HG03175 (cell line): ENCODE data around the gene SAMD4A.

Source experiments
- ATAC-seq: cut with Tn5 transposase; IDR thresholded peaks from one replicate; pipeline ENCODE4 v1.9.1; 2021; ENCODE audit warnings: mild to moderate bottlenecking, moderate library complexity; ENCODE audit not compliant: unreplicated experiment

SAMD4A gene

GRCh38 chr14:54774824-54775223 lies 207.9 kb downstream of the SAMD4A start:
- no peak for ATAC-seq

DNA sequence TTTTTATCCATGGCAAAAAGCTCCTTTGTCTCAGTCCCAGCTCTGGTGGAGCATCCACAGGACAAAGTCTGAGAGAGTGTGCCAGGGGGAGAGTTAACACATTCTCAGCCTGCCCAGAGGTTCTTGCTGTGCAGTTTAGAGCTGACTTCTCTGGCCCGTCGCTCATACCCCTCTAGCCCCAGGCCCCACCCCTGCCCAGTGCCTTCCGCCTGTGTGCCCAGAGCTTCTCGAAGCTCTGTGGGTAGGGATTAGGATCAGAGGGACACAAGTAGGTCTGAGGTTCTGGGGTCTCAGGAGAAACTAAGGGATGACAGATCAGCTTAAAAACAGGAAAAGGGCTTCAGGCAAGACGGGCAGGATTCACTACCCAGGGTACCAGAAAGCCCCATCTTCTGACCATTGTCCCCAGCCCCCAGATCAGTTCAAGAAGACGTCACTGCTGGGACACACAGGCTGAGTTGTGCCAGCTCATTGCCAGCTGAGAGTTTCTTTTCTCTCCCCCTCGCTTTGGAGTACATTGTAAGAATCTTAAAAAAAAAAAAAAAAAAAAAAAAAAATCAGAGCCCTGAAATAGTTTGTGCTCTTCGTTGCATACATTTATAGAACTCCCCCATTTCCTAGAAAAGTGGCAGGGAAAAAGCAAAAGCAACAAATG lies 208.7 kb downstream of the SAMD4A start:
- no peak for ATAC-seq

DNA sequence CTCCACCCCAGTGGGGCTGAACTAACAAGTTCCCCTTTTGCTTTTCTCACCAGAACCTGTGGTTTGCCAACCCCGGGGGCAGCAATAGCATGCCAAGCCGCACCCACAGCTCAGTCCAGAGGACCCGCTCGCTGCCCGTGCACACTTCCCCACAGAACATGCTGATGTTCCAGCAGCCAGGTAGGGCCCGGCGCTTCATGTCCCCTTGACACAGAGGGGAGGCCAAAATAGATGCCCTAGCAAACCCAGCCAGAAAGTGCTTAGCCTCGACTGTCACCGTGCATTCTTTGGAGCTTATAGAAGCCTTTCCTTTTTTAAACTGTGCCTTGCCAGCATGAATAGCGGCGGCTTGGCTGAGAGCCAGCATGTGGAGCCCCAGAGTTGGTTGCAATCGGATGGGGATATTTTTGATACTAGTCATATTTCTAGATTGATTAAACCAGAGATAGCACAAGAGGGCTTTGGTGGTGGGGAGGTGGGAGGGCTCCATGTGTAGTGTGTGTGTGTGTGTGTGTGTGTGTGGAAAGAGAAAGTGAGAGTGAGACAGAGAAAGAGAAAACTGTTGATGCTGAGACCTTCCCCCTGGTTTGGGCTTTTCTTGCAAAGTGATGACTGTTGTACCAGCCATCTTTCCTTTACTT lies 209.6 kb downstream of the SAMD4A start:
- peak; percentile 39 for ATAC-seq

DNA sequence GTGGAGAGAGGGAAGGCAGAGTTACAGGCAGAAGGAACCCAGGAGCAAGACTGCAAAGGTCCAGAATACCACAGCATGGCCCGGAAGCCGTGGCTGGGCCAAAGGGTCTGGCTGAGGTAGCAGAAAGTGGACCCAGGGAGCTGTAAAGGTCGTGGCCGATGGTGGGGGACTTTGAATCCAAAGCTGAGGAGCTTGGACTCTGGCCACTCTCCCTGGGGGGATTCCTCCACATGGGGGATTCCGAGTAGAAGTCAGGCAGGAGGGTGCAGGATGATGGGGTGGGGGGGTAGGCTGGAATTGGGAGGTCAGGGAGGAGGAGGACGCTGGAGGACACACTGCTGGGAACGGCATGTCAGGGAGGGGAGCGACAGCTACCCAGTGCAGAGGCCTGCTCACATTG lies 210.5 kb downstream of the SAMD4A start:
- no peak for ATAC-seq

DNA sequence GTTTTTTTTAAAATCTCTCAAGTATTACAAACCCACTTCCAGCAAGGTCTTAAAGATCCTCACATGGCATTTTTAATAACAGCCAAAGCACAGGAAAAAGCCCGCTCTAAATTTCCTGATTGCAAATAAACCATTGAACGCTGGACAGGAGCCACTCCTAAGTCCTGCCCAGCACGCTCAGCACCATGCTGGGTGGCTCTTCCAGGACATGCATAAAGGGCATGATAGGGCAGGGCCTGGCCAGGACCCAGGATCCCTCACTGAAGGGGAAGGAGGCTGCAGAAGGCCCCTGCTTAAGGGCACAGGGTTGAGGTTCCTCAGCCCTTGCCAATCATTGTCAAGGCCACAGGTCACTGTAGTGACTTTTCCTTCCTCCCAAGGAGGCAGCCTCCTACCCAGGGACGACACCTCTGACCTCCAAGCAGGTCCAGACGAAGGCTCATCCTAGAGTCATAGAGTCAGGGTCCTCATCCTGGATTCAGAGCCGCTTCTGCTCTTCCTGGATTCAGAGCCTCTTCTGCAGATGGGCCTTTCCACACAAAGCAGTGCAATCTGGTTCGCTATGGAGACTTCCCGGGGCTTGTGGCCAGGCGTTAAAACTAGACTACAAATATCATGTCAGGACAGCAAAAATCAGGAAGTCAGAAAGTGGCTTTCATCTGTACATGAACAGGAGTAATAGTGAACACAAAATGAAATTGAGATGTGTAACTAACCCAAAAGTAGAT lies 211.9 kb downstream of the SAMD4A start:
- no peak for ATAC-seq

- ATAC-seq: no peak
These were observed 214.2 kb downstream of the SAMD4A start for GRCh38 chr14:54781080-54781479.

DNA sequence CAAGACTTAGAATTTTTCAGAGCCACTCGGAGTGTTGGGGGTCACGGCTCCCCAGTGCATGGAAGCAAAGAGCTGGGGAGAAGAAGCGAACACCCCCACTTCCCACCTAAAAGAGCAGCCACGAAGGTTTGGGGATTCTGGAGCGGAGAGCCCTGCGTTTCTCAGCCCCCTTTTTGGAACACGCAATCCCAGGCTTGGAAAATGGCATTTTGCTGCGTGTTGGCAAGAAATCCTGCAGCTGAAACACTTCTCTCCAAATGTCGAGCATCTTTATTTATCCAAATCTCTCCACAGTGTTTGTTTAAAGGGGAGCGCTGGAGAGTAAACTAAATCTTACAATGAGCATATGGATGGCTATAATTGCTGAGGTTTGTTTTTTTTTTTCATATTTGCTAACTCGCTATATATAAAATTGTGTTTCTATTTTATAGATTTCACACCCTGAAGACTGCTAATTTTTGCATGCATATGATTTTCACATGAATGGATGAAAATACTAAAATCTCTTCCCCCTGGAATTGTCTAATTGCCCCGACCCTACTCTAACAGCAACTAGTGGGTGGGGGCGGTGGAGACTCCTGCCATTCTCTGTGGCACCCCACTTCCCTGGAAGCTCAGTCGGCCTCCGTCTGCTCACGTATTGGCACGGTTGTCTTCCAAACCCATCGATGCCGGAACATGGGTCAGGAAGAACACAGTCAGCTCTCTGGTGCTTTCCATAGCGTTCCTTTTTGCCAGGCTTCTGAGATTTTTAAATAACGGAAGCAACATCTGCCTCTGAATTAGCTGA lies 215.2 kb downstream of the SAMD4A start:
- no peak for ATAC-seq

DNA sequence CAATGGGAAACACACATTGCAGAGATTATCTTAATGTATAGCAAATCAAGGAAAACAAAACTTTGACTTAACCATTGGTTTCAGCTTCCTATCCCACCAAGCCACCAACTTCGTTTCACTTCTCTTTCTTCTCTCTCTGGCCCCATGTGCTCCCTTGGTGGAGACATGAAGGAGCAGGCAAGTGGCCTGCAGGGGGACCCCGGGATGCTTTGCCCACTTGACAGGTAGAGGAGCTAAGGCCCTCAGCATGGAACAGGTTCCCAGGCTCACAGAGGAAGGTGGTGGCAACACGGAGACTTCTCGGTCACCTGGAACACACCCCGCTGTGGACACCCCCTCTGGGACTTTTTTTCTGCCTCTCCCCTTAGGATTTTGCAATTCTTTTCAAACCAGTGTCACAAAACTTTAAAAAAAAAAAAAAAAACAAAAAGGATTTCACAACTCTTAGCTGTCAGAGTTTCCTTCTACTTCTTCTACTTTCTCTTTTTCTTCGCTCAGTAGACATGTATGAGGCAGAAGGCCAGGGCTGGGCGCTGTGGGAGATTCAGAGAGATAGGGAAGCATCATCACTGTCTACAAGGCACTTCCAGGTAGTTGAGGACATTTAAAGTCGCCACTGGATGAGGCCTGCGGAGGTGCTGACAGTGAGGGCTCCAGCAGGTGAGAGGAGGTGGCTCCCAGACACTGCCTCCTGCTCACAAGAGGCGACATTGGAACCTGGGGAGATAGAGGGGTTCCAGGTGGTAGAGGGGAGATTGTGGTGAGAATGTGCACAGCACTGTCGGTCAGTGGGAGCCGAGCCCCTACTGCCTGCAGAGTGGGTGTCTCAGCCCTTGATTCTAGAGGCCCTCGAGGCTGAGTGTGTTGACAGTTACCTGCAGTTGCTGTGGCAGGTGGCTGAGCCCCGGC lies 216.1 kb downstream of the SAMD4A start:
- peak; percentile 92 for ATAC-seq

DNA sequence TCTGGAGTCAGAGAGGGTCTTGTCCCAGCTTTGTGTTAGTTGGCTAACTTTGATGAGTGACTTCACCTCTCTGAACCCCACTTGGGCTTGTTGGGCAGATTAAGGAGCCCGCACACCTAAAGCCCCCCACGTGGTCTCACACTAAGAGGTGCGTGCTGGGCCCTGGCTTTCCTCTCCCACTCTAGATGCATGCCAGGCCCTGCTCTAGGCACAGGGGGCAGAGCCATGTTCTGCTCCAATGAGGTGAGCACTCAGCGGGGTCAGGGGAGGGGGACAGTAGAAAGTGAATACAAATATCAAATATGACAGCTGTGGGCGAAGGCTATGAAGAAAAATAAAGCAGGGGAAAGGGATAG lies 216.7 kb downstream of the SAMD4A start:
- no peak for ATAC-seq

DNA sequence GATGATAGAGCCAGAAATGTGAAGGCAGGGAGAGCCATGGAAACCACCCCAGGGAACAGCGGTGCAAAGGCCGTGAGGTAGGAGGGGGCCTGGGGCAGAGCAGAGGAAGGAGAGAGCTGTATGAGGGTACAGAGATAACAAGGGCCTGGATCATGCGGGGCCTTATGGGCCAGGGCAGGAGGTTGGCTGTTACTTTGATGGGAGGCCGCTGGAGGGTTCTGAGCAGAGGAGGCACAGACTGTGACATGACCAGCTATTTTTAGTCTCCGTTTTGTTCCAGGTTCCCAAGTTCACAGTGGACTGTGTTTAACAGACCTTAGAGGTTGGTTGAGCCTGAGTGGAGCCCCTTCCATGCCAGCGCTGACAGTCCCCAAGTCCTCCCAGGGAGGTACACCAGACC lies 217.1 kb downstream of the SAMD4A start:
- no peak for ATAC-seq

DNA sequence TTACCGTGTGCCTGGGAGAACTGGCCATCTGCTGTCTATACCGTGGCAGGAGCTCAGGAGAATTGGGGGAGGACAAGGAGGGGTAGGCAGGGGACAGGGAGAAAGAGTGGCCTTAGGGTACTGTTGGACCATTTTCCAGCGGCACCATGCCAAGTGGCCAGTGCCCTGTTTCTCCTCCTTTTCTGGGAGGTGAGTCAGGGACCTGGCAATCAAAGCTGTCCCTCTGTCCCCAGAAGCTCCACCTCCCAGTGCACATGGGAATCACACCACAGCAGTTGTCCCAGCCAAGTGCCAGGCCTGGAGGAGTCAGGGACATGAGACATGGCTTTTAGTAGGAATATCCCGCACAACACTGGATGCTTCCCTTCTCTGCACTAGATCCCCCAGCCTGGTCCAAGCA lies 217.7 kb downstream of the SAMD4A start:
- no peak for ATAC-seq

GRCh38 chr14:54785136-54785777 lies 218.3 kb downstream of the SAMD4A start:
- no peak for ATAC-seq

DNA sequence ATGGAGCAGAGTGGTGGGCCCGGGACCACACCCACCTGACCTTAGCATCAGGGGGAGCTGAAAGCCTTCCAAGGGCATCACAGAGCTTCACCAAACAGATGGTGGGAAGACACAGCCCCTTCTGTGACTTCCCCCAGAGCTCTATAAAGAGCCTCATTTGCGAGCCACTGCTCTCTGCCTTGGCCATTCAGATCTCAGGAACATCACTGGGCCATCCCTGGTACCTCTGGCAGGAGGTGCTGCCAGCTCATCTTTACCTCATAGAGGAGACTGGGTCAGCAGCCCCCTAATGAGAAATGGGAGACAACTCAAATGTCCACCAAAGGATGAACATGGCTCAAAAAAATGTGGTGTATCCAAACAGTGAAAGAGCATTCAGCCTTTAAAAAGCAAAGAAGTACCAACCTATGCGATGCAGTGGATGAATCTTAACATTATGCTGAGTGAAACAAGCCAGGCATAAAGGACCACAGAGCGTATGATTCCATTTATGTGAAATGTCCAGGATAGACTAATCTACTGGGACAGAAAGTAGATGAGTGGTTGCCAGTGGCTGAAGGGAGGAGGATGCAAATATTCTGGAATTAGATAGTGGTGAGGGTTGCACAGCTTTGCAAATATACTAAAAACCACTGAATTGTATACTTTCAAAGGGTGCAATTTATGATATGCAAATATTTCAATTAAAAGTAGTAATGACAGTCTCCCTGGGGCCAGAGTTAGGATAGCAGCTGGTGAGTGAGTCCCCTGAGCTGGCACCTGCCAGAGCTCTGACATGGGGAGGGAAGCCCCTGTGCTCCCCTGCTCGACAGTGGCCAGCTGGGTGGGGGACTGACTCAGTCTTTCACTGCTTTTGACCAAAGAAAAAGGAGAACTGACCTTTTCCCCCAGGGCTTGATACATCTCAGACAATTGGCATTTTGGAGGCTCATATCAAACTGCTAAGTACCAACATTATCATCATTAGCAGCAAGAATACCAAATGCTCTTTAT lies 219.1 kb downstream of the SAMD4A start:
- ATAC-seq: no peak

GRCh38 chr14:54786838-54787237 lies 219.9 kb downstream of the SAMD4A start:
- ATAC-seq: no peak

- no peak for ATAC-seq
These were observed 220.3 kb downstream of the SAMD4A start for GRCh38 chr14:54787261-54787660.

- no peak for ATAC-seq
These were observed 221.8 kb downstream of the SAMD4A start for GRCh38 chr14:54788701-54789100.

DNA sequence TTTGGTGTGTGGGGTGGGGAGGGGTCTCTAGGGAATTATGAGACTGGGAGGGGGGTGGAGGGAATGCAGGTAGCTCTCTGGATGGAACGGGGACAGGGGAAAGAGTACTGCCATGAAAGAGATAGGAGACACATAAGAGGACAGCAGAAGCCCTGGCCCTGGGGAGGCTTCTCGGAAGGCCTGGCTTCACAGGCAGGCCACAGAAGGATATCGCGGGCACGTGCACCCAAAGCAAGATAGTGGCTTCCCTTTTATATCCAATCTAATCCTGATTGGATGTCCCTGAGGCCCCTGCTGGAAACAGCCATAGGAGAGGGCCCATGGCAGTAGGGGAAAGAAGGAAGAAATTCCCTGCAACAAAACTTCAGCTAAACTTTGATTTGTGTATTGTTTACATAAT lies 222.2 kb downstream of the SAMD4A start:
- ATAC-seq: no peak

- ATAC-seq: no peak
These were observed 223.0 kb downstream of the SAMD4A start for GRCh38 chr14:54789781-54790480.
